B cell (primary cell): ENCODE measurements around the gene RBM46. TPM values are rescaled to one million over a fixed set of nuclear protein-coding genes. Genes with fewer than 3 reads are reported as not detected.

Experiments used
- ATAC-seq: fragments of 200-7000 bp; cut with Tn5 transposase; one replicate; pipeline ENCODE4 v1.10.0; 2021; ENCODE audit warnings: low read depth, mild to moderate bottlenecking, moderate number of reproducible peaks, moderate library complexity
- CTCF ChIA-PET: fragments of 350-600 bp; sonication (Branson Sonifier 250); formaldehyde crosslinking; loops from one replicate; lab custom pipeline; 2021; ENCODE audit warnings: antibody characterized with exemption, inconsistent platforms; lab: Charles Lee
- POLR2A ChIA-PET: fragments of 350-600 bp; sonication (Branson Sonifier 250); formaldehyde crosslinking; loops from one replicate; lab custom pipeline; 2021; ENCODE audit warnings: antibody characterized with exemption; lab: Charles Lee
- DNase-seq: peaks from one replicate; pipeline ENCODE4 v3.0.0; 2013
- H2AFZ ChIP-seq: 2 replicates; pipeline ENCODE4 v1.6.1; 2012; ENCODE audit warnings: mild to moderate bottlenecking, low read depth, low read length; ENCODE audit not compliant: insufficient read depth, poor library complexity, severe bottlenecking
- H3K27ac ChIP-seq, 2 donors: 1 replicate in 1 of 2; 2 replicates in 1 of 2; pipeline ENCODE4 v1.5.1; 2012 to 2013; ENCODE audit warnings: low read length in 2 of 2, mild to moderate bottlenecking in 2 of 2, moderate library complexity in 1 of 2
- H3K27me3 ChIP-seq, 4 experiments: fragments of 200-600 bp in 1 of 4; sonication (generic) in 1 of 4; replicated peaks in 1 of 4; 1 replicate in 2 of 4; 2 replicates in 2 of 4; pipeline versions ENCODE4 v1.6.1 to v1.7.0; 2013 to 2016; ENCODE audit warnings: low read length in 3 of 4, mild to moderate bottlenecking in 2 of 4, mixed read lengths in 1 of 4, moderate library complexity in 1 of 4; ENCODE audit not compliant: insufficient read depth in 4 of 4, control insufficient read depth in 3 of 4; ENCODE audit errors: control extremely low read depth in 1 of 4
- H3K36me3 ChIP-seq, 2 experiments: replicated peaks in 1 of 2; 1 replicate in 1 of 2; 2 replicates in 1 of 2; pipeline versions ENCODE4 v1.6.1 to v1.7.1; 2013; ENCODE audit warnings: low read length in 1 of 2; ENCODE audit not compliant: insufficient read depth in 2 of 2, control insufficient read depth in 1 of 2; ENCODE audit errors: control extremely low read depth in 1 of 2, extremely low read depth in 1 of 2
- H3K4me1 ChIP-seq, 2 donors: fragments of 200-600 bp in 1 of 2; sonication (generic) in 1 of 2; 1 replicate in 1 of 2; 2 replicates in 1 of 2; pipeline versions ENCODE4 v1.5.1 to v1.6.1; 2013 to 2017; ENCODE audit warnings: low read length in 2 of 2; ENCODE audit not compliant: control insufficient read depth in 2 of 2, insufficient read depth in 2 of 2
- H3K4me2 ChIP-seq: replicated peaks from 2 replicates; pipeline ENCODE3; 2012; ENCODE audit warnings: mild to moderate bottlenecking, low read depth, low read length; ENCODE audit not compliant: poor library complexity, severe bottlenecking
- H3K4me3 ChIP-seq, 5 experiments: fragments of 200-600 bp in 1 of 5; sonication (generic) in 1 of 5; 1 replicate in 3 of 5; 2 replicates in 2 of 5; pipeline versions ENCODE4 v1.5.1 to v1.7.0; 2011 to 2016; ENCODE audit warnings: low read length in 4 of 5, mild to moderate bottlenecking in 4 of 5, low read depth in 2 of 5, control low read depth in 1 of 5, moderate library complexity in 1 of 5; ENCODE audit not compliant: insufficient read depth in 1 of 5; ENCODE audit errors: control extremely low read depth in 1 of 5, extremely low read depth in 1 of 5
- H3K79me2 ChIP-seq: fragments of 200-600 bp; sonication (generic); one replicate; pipeline ENCODE4 v1.6.0; 2016; ENCODE audit warnings: low read length; ENCODE audit not compliant: control insufficient read depth, insufficient read depth
- H3K9ac ChIP-seq: fragments of 200-600 bp; sonication (generic); 2 replicates; pipeline ENCODE4 v1.6.1; 2017; ENCODE audit warnings: mild to moderate bottlenecking, low read length, moderate library complexity
- H3K9me3 ChIP-seq, 3 donors: one replicate each; pipeline versions ENCODE4 v1.6.1 to v1.7.1; 2013; ENCODE audit warnings: low read length in 2 of 3; ENCODE audit not compliant: control insufficient read depth in 2 of 3, insufficient read depth in 1 of 3; ENCODE audit errors: control extremely low read depth in 1 of 3
- H4K20me1 ChIP-seq: 2 replicates; pipeline ENCODE4 v1.6.0; 2012; ENCODE audit warnings: mild to moderate bottlenecking, low read length; ENCODE audit not compliant: insufficient read depth, control insufficient read depth, poor library complexity, severe bottlenecking
- H3K27ac Mint-ChIP-seq: one replicate; pipeline ENCODE4 v1.8.0; 2021; ENCODE audit warnings: mixed read lengths
- H3K27me3 Mint-ChIP-seq: one replicate; pipeline ENCODE4 v1.8.0; 2021; ENCODE audit warnings: mixed read lengths
- H3K4me1 Mint-ChIP-seq: one replicate; pipeline ENCODE4 v1.8.0; 2021; ENCODE audit warnings: mixed read lengths
- H3K4me3 Mint-ChIP-seq: one replicate; pipeline ENCODE4 v1.8.0; 2021; ENCODE audit warnings: mixed read lengths
- H3K9me3 Mint-ChIP-seq: one replicate; pipeline ENCODE4 v1.8.0; 2022; ENCODE audit warnings: mixed read lengths; ENCODE audit not compliant: insufficient read depth
- EZH2 ChIP-seq: IDR thresholded peaks from 2 replicates; pipeline ENCODE4 v1.6.1; 2012; ENCODE audit warnings: borderline replicate concordance, low read depth, mild to moderate bottlenecking, moderate library complexity, low read length; ENCODE audit not compliant: insufficient read depth, poor library complexity, severe bottlenecking
- WGBS: methylation state at CpG from one replicate; pipeline ENCODE4 v1.1.5; 2013; ENCODE audit warnings: missing lambda C conversion rate; ENCODE audit not compliant: insufficient coverage; 5-methylcytosine and 5-hydroxymethylcytosine counted together
- intact Hi-C: fragments of 100-400 bp; cut with micrococcal nuclease; formaldehyde crosslinking; loops from one replicate; pipeline ENCODE4 v1.10.0; 2022
- polyA minus RNA-seq: library from RNA; depleted of rRNA, polyadenylated mRNA; stranded (reverse); fragments of >200 nt; gene quantifications from 2 replicates; pipeline ENCODE4 v1.2.3, GENCODE V29; 2012
- polyA plus RNA-seq: library from polyadenylated mRNA; depleted of rRNA; stranded (reverse); fragments of >200 nt; gene quantifications from 2 replicates; pipeline ENCODE4 v1.2.3, GENCODE V29; 2012
- total RNA-seq, 2 donors: library from RNA; stranded (reverse); fragments of 120-200 nt in 1 of 2; gene quantifications; 1 replicate in 1 of 2; 2 replicates in 1 of 2; pipeline versions ENCODE4 v1.2.3 to v1.2.4, GENCODE V29; 2013 to 2022
- TF ChIP-seq, protein P1 (sequence below): fragments of 200-600 bp; IDR thresholded peaks from one replicate; pipeline ENCODE4 v1.8.0; 2022; ENCODE audit warnings: antibody characterized with exemption, mild to moderate bottlenecking

The RBM46 gene, protein sequence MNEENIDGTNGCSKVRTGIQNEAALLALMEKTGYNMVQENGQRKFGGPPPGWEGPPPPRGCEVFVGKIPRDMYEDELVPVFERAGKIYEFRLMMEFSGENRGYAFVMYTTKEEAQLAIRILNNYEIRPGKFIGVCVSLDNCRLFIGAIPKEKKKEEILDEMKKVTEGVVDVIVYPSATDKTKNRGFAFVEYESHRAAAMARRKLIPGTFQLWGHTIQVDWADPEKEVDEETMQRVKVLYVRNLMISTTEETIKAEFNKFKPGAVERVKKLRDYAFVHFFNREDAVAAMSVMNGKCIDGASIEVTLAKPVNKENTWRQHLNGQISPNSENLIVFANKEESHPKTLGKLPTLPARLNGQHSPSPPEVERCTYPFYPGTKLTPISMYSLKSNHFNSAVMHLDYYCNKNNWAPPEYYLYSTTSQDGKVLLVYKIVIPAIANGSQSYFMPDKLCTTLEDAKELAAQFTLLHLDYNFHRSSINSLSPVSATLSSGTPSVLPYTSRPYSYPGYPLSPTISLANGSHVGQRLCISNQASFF
- total RNA-seq (not detected in 2 replicates), polyA plus RNA-seq (not detected in 2 replicates), polyA minus RNA-seq (not detected in 2 replicates)
- total RNA-seq (2013): 0.02 TPM

- H3K27me3 ChIP-seq: no peaks in the 10 kb centered on the region
- H3K4me3 ChIP-seq: no peak within 1 kb of the TSS
- ATAC-seq: no peak
- DNase-seq: no peak
- no peak within 1 kb of the TSS for H3K4me2 ChIP-seq
- Mint-ChIP-seq H3K4me1 (no peaks in the 10 kb centered on the region), H3K27ac (no peak within 1 kb of the TSS), H3K4me3 (no peak within 1 kb of the TSS), H3K27me3 (peaks cover 6% of the 10 kb centered on the region), H3K9me3 (no peaks in the 10 kb centered on the region)
- H4K20me1 ChIP-seq: no peaks in the 10 kb centered on the region
- no peak within 1 kb of the TSS for H2AFZ ChIP-seq
- no peaks in the 10 kb centered on the region for H3K79me2 ChIP-seq
- H3K9me3 ChIP-seq: peaks cover 0 to 11% (median 0%) of the 10 kb centered on the region in 3 donors
- H3K4me1 ChIP-seq: no peaks in the 10 kb centered on the region
- H3K9ac ChIP-seq: no peak within 1 kb of the TSS
- no peaks in the 10 kb centered on the region for H3K36me3 ChIP-seq
- 76% methylated on average over 75 of the region's 76 CpGs for WGBS
- no peak within 1 kb of the TSS for H3K27ac ChIP-seq
- POLR2A ChIA-PET: no interaction called here
- intact Hi-C loops: no loop called here
- CTCF ChIA-PET: no interaction called here
- TF ChIP-seq, protein P1, sequence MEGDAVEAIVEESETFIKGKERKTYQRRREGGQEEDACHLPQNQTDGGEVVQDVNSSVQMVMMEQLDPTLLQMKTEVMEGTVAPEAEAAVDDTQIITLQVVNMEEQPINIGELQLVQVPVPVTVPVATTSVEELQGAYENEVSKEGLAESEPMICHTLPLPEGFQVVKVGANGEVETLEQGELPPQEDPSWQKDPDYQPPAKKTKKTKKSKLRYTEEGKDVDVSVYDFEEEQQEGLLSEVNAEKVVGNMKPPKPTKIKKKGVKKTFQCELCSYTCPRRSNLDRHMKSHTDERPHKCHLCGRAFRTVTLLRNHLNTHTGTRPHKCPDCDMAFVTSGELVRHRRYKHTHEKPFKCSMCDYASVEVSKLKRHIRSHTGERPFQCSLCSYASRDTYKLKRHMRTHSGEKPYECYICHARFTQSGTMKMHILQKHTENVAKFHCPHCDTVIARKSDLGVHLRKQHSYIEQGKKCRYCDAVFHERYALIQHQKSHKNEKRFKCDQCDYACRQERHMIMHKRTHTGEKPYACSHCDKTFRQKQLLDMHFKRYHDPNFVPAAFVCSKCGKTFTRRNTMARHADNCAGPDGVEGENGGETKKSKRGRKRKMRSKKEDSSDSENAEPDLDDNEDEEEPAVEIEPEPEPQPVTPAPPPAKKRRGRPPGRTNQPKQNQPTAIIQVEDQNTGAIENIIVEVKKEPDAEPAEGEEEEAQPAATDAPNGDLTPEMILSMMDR: no peak
- TF ChIP-seq EZH2: no peak
Measured at GRCh38 chr4:154781126-154781982, at the start of gene RBM46. RBM46 (plus strand) TSS chr4:154781272; CDS start chr4:154796753, 15,481 bp downstream.
